Right forelimb (tissue), 1 donor: ENCODE results near the gene MIAT.
"Not testable (repeated sequence)": the region's sequence is repeated elsewhere in the genome, so short reads cannot be mapped to it uniquely, and the experiment has no call there.

Experiments
- DNase-seq: peaks from one replicate; pipeline ENCODE4 v3.0.0-alpha.2; 2018

MIAT gene

DNA sequence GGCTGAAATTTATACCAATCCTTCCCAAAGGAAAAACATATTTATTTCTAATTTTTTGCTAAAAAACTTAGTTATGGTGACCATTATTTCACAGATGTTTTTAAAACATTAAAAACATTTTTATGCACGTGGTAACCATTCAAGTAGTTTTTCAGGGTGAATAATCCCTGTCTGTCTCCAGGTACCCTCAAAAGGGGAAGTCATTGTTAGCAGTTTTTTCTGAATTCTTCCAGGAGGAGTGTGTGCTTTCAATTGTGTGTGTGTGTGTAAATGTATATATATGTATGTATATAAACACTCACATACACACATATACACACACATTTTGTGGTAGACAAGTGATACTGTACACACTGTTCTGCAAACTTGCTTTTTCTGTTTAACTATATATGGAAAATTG is 43.9 kb downstream of the MIAT start:
- no peak for DNase-seq

DNA sequence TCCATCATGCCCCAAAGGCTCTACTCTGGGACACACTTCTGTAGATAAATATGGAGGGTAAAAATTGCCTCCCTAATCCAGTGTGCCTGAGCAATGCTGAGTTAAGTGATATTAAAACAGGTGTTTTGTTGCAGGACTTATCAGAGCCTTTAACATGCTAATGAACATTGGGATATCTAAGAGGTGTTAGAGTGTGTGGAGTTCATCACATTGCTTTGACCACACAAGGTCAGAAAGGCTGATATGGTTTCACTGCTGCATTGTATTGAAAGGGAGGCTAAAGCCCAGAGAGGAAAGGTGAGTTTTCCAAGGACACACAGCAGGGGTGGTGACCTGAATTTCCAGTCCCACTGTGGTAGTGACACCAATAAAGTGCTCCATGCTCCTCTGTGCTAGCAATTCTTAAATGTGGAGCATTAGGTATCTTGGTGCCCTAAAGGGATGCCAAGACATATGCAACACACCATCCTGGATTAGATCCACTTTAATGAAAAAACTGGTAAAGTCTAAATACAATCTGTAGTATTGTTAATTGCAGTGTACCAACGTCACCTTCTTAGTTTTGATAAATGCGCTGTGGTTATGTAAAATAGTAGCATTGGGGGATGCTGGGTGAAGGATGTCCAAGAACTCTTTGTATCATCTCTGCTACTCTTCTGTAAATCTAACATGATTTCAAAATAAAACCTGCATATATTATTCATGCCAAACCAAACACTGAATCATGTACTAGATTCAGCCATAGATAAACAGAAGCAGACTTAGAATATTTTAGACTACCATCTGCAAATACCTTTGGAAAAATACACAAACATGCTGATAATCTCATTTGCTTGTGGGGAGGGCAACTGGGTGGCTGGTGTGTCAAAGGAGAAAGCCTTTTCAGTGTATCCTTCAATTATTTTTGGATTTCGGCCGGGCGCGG is 45.8 kb downstream of the MIAT start:
- no peak for DNase-seq

DNA sequence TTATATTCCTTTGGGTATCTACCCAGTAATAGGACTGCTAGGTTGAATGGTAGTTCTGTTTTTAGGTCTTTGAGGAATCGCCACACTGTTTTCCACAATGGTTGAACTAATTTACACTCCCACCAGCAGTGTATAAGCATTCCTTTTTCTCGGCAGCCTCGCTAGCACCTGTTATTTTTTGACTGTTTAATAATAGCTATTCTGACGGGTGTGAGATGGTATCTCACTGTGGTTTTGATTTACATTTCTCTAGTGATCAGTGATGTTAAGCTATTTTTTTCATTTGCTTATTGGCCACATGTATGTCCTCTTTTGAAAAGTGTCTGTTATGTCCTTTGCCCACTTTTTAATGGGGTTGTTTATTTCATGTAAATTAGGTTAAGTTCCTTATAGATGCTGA is 48.0 kb downstream of the MIAT start:
- not testable (repeated sequence) for DNase-seq

DNA sequence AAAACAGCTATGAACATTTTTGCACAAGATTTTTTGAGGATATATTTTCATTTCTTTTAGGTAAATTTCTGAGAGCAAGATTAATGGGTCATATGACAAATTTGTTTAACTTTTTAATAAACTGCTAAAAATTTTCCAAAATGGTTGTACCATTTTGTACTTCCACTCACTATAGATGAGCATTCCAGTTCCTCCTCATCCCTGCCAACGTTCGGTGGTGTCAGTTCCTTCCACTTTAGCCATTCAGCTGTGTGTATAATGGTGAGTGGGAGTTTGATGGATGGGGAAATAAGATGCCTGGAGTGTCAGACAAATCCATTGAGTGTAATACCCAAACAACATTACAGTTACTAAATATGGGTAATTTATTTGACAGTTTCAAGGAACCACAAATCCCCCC is 49.7 kb downstream of the MIAT start:
- no peak for DNase-seq

DNA sequence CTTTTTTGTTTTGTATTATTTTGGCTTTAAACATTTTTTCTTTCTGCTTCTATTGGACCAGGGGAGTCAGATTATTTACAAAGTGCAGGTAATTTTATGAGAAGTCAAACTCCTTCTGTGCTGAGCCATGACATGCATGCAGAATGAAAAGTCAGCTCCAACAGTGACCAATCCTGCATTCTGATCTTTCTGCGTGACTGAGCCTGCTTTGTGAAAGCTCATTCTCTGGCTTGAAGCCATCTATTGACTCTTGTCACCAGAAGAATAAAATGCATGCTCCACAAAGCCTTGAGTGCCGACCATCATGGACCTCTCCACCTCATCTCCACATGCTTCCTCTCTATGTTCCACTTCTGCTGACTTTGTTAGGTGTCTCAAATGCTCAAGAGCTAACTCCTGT is 50.2 kb downstream of the MIAT start:
- DNase-seq: no peak

DNA sequence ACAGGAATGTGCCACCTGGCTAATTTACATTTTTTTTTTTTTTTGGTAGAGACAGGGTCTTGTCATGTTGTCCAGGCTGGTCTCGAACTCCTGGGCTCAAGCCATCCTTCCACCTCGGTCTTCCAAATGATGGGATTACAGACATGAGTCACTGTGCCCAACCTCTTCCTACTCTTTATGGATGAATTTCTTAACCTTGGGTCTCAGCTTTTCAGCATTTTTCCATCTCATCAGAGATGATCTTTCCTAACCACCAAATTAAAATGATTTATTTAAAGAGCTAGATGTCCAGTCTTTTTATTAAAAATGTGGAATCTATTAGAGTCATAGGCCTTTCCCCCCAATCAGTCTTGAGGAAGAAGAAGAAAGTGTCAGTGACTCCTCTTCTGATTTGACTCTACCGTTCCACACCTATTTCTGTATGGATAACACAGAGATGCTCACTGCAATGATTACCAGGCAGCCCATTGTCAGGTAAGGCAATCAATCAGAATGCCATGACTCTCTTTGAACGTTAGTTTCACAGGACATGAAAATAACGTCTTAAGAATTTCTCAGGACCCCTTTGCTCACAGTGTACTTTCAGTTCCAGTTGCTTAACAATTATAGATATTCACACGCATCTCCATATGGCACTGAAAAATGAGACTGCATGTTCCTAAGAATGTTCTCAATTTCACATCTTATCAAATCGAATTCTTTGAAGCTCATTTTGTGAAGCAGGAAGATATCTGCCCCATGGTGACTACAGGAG is 51.0 kb downstream of the MIAT start:
- DNase-seq: no peak

DNA sequence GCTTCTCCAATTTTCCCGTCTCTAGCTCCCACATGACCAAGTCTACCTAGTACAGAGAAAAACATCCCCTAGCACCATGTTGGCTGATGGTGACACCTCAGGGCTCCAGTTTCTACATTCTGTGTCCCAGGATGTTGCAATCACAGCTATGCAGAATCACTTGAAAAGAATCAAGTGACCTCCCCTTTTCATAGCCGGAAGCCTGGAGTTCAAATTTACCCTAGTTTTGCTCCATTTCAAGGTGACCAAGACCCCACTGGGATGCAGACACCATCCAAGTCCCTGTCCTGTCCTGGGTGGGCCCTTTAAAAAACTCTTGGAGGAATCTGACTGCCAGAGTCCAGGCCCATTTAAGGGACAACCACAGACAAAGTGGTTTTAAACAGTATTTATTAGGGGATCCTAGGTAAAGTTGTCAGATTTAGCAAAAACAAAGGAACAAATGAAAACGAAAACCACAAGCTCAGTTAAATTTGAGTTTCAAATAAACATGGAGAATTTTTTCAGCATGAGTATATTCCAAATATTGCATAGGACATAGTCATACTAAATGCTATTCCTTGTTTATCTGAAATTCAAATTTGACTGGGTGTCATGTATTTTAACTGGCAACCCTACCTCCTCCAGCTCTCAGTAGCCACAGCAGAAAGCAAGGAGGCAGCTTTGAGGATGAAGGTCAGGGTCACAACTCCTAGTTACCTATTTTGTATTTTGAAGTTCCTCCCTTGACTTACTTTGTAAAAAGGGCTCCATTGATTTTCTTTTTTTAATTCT is 52.4 kb downstream of the MIAT start:
- DNase-seq: no peak

DNA sequence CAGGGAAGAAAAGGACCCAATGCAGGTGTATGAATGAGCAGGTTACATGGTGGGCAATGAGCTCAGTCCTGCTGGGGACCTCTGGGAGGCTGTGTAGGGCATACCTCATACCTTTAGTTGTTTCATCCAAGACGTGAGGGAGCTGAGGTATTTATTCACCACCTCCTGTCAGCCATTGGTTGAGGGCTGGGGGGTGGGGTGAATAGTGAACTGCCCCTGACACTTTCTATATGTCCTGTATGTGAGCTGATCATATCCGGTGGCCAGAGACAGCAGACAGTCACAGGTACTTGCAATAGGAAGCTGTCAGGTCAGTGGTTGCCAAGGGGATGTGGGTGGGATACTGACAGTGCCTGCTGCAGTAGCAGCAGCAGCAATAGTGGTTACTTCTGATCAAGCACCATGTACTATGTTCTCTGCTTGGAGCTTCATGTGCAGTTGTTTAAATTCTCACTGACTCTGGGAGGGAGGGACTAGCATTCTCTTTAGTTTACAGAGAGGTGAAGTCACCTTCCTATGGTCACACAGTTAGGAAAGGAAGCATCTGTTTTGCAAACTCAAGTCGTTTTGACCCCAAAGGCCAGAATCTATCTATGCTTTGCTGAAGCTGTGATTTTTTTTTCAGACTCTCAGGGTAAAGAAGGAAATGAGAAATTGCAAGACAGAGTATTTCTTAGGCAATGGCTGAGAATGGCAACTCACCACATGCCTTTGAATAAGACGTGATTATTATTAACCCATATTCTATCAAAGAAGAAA is 54.0 kb downstream of the MIAT start:
- no peak for DNase-seq

DNA sequence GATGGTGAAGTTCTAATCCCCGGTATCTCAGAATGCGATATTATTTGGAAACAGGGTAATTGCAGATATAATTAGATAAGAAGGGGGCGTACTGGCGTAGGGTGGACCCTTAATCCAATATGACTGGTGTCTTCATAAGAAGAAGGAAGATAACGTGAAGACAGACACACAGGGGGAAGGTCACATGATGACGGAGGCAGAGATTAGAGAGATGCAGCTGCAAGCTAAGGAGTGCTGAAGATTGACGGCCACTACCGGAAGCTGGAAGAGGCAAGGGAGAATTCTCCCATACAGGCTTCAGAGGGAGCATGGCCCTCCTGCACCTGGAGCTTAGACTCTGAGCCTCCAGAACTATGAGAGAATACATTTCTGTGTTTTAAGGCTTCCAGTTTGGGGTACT is 54.8 kb downstream of the MIAT start:
- DNase-seq: no peak

DNA sequence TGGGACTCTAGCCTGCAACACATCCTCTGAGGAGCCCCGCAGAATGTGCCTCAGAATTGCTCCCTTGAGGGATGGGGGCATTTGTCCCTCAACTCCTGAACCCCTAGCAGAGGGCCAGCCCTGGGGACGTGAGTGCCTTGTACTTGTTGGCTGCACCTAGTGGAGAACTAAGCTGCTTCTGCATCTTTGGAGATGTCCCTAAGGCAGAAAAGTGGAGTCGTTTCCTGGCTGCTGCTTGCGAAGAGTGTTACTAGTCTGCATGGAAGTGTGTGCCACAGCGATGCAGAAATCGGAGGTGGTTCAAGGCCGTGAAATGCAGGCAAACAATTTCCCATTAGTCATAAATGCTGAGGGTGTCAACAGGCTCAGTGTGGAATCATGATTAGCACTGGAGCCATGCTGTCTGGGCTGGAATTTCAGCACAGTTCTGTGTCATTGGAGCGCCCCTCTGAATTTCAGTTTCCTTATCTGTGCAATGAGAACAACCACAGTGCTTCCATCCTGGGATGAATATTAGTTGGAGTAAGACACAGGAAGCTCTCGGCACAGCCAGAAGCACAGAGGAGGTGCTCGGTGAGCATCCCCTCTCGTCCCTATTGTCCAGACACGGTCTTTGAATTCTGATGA is 56.5 kb downstream of the MIAT start:
- DNase-seq: no peak

DNA sequence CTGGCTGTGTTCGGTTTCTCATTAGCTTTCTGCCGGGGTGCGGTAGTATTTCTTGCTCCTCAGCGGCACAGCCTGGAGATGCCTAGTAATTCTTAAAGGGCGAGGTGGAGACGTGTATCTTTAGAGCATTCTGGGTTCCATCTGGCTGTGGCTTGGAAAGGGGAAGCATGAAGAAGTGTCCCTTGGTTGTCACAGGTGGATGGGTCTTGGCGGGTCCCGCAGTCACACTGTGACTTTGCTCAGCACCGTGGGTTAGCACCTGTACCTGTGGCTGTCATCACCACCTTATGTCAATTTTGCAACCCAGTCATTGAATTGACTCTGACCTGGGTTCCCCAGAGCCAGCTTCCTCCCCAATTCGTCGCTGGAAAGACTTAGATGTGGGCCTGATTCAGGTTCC is 57.6 kb downstream of the MIAT start:
- no peak for DNase-seq

DNA sequence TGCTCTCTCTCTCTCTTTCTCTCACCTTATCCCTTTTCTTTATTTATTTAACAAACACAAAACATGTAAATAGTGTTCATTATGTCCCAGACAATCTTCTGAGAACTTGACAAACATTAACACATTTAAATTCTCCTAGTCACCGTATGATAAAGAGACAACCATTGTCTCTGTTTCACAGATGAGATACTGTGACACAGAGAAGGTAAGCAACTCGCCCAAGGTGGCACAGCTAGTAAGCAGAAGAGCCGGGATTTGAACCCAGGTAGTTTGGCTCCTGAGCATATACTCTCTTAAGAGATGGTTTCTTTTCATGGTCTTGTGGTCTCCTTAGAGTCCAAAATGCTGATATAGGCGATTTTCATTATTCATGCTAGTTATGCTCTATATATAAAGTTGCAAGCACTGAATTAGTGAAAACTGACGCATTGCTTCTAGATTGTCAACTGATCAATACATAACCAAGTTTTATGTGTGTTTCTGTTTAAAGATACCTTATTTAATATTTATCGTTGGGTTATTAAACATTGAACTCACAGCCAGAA is 58.1 kb downstream of the MIAT start:
- DNase-seq: no peak

DNA sequence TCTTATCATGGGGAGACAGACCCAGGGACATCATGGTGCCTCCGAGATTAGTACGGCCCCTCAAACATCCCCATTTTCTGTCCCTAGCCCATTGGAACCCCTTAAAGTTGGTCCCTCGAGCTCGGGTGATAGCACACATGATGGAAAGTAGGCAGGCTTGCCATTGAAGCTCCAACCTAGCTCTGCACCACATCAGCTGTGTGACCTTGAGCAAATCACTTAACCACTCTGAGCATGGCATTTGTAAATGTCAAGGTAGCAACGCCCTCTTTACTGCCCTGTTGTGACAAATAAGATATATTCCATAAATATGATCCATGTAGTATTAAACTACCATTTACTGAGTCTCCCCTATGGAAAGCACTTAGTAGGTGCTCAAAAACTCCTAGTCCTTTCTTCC is 61.1 kb downstream of the MIAT start:
- no peak for DNase-seq

DNA sequence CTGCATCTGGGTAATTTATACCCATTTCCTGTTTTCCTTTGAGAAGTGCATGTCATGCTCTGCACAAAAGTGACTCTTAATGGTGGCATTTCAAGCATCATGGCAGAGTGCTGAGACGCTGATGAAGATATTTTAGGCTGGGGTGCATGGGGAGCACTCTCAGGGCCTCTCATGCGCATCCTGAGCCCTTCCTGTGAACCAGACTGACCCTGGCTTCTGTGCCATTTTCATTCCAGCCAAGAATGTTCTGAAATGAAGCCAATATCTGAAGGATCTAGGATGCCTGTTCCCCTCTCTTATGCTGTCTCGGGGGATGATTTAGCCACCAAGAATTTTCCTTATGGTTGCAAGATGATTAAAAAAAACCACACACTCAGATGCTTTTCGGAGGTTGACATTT is 61.5 kb downstream of the MIAT start:
- DNase-seq: no peak

DNA sequence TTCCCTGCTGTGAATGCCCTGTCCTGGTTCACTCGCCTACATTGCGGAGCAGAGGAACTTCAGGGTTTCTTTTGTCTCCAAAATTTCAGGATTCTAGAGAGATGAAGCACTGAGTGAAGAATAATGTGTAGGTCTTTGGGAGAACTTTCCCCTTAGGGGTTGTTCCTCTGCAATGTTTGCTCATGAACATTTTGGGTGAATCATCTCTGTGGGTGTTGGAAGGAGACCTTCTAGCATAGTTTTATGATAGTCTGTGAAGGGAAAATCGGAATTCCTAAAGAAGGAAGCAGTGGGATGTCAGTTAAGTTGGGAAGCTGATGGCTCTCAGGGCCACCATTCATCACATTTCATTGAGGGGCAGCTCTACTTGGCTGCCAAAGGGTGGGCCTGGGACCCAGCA is 64.8 kb downstream of the MIAT start:
- DNase-seq: no peak

DNA sequence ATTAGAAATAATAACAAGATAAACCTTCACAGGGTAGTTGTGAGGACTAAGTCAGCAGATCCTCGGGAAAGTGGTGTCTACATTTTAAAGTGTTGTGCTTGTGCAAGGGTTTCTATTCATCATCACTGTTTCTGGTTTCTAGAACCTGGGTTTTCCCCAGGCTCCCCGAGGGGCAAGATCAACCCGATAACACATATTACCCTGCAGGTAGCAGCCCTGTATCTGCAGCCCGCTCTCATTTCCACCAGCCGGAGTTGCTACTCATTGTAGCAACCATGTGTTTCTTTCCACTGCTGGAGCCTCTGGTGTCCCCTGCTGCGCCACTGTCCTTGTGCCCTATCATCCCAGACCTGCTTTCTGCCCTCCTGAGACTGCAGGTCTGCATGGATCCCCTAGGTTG is 67.0 kb downstream of the MIAT start:
- no peak for DNase-seq

DNA sequence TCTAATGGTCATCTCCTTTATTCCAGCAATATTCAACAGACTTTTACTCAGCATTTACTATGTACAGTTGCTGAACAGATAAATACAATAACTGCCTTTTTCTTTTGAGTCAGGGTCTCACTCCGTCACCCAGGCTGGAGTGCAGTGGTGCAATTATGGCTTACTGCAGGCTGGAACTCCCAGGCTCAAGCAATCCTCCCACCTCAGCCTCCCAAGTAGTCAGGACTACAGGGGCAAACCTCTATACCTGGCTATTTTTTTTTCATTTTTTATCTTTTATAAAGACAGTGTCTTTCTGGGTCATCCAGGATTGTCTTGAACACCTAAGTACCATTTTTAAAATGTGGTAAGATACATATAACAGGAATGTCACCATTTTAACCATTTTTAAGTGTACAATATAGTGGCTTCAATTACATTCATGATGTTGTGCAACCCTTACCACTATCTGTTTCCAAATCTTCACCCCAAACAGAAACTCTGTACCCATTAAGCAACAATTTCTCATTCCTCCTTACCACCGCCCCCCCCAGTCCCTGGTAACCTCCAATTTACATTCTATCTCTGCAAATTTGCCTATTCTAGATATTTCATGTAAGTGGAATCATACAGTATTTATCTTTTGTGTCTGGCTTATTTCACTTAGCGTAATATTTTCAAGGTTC is 67.8 kb downstream of the MIAT start:
- no peak for DNase-seq
